NCI-H526 treated with DMSO at 0.1 percent for 48 hours (cell line): ENCODE results near the gene STPG4.

Experiments
- DNase-seq: peaks from one replicate; lab custom pipeline; 2025; lab: John Stamatoyannopoulos, UW

Gene STPG4

GRCh38 chr2:47087051-47087450, 68.1 kb downstream of the STPG4 start:
- DNase-seq, result no peak

- no peak for DNase-seq
Measured at GRCh38 chr2:47086571-47086970, 68.5 kb downstream of the STPG4 start.

- no peak for DNase-seq
Measured at GRCh38 chr2:47086054-47086471, 69.0 kb downstream of the STPG4 start.

GRCh38 chr2:47083886-47084687, 71.0 kb downstream of the STPG4 start:
- no peak for DNase-seq

DNA sequence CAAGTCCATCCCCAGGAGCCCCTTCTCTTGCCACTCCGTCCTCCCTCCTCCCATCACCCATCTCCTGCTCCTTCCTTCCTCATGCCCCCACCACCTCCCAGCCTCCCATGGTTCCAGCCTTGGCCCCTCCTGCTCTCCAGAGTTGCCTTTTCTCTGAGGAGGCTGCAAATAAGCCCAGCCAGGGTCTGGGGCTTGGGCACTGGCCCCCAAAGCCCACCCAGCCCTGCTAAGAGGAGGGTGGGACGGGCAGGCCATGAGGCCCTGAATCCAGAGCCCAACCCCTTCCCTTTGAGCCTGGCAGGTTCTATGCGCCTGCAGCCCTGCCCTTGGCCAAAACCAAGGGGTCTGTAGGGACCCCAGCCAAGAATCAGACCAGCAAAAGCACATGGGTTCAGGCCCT, 71.6 kb downstream of the STPG4 start:
- DNase-seq, result no peak

DNA sequence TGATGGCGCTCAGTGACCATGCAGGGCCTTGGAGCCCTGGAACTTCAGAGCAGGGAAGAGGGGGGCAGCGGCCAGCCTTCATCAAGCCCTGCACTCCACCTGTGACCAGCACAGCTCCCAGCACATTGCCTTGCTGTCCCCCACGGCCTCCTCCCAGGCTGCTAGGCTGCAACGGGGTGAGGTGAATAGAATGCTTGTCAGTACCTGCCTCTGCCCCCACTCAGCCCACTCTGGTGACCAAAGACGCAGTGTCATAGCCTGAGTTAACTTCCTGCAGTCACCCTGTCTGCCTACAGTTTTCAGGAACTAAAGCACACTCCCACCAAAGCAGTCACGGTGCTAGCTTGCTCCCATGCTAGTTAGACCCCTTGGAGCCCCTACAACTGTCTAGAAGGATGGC, 72.1 kb downstream of the STPG4 start:
- DNase-seq, result no peak

GRCh38 chr2:47080888-47081301, 74.2 kb downstream of the STPG4 start:
- no peak for DNase-seq

- DNase-seq, result no peak
Measured at GRCh38 chr2:47079515-47080412, 75.3 kb downstream of the STPG4 start.

GRCh38 chr2:47078541-47079482, 76.3 kb downstream of the STPG4 start:
- no peak for DNase-seq

DNA sequence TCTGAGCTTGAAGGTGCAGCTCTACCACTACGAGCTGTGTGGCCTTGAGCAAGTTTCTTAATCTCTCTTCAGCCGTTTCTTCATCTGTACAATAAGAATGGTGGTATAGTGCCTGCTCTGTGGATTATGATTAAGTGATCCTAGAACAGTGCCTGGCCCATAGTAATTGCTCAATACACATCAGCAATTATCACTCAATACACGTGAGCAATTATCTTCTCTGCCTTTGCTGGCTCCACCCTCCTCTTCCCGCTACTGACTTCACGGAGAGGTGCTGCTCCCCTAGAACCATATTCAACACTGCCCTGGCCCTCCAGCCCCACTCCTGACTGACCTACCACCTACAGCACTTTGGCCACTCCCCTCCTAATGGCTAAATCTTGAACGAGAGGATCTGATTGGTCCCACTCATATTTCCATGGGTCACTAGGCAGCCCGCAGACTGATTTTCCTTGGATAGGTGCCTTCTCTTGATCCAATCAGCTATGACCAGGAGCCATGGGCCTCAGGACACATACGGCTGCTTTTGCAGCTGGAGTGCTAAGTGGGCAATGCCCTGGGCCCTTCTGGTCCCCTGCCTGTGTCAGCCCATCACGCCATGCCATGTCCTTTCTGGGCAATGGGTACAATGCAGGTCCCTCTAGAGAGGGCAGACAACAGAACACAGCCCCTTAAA, 77.5 kb downstream of the STPG4 start:
- DNase-seq, result no peak

DNA sequence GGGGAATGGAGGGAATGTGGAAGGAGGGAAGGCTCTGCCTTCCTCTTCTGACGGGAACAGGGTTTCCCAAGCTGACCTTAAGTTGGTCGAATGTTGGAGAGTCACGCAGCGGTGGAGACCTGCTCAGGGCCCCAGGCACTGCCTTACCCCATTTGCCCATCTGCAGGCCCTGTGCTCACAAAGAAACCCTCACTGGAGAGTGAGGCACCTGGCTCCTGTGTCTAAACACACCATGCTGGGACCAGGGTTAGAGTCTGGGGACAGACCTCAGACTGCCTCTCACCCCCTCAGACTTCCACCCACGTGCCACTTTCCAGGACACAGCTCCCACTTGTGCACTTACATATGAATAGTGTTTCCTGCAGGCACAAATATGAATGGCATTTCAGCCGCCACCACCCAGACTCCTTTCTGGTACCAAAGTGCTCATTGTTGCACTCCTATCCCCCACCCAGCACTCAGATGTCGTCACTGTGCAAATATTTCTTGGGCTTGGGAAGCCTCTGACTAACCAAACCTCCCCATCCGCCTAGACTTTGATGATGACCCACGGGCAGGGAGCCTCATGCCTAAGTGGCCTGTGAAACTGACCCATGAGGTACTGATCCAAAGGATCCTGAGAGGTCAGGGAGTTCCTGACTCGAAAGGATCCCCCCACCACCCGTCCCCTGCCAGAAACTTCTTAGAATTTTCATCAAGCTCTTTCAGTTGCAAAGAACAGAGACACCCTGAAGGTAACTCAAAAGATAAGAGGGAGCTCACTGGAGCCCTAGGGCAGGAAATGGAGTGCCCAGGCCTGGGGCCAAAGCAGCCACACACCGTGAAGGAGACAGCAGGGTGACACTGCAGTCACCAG, 78.3 kb downstream of the STPG4 start:
- DNase-seq, result no peak

DNA sequence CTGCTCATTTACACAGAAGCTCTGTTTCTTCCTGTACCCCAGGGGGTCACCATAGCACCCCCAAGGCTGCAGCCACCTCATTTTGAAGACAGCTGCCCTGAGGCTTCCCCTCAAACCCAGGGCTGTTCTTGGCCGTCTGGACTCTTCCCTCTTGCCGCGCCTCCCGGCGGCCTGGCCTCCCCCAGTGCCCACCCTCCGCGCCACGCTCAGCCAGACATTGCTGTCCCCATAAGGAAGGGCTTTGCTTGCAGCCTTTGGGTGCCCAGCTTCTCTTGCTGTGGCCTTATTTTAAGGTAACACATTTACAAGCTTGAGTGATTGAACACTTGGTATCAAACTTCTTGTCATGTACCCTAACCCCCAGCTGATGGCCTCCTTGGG, 79.0 kb downstream of the STPG4 start:
- DNase-seq, result no peak

DNA sequence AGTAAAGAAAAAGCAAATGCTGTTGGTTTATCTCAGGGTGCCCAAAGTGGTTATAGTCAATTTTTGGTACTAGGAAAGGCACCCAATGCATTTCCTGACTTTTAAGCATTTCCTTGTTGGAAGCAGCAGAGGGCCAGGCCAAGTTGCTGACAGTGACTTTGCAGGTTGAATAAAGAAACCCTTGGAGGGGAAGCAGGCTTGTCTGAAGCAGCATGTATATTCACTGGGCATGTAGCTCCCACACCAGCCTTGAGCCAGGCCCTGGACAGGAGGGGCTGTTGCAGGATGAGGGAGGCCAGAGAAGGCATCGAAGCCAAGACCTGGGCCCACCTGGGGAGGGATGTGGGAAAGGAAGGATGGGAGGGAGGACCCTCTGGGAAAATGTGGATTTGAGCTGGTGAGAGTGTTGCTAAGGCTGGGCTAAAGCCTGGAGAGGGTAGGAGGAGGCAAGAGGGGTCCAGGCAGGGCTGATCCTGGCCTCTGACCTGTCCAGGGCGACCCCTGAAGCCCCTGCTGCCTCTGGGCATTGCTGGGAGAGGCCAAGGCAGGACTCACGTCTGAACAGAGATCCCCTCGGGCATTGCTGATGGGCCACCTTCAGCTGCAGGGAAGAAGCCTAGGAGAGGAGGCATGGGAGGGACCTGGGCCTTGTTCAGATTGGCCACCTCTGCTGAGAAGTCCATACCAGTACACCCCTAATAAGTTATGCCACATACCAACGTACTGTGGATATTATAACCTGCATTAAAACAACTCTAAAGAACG, 79.6 kb downstream of the STPG4 start:
- DNase-seq, result no peak

GRCh38 chr2:47074691-47075090, 80.4 kb downstream of the STPG4 start:
- DNase-seq, result no peak

GRCh38 chr2:47073641-47074040, 81.5 kb downstream of the STPG4 start:
- no peak for DNase-seq

DNA sequence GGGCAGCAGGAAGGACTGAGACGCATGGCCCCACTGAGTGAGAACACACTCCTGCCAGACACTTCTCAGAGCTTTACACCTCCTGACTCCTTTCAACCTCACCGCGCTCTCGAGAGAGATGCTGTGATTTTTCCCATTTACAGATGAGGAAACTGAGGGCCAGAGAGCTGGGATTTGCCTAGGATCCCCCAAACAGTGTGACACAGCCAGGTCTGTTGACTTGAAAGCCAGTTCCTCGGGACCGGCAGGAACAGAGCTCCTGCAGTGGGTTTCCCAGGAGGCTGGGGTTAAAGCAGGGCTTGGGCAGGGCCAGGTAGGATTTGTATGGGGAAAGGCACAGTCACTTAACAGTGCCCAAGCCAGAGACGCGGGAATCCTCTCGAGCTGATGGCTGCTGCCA, 81.9 kb downstream of the STPG4 start:
- no peak for DNase-seq

DNA sequence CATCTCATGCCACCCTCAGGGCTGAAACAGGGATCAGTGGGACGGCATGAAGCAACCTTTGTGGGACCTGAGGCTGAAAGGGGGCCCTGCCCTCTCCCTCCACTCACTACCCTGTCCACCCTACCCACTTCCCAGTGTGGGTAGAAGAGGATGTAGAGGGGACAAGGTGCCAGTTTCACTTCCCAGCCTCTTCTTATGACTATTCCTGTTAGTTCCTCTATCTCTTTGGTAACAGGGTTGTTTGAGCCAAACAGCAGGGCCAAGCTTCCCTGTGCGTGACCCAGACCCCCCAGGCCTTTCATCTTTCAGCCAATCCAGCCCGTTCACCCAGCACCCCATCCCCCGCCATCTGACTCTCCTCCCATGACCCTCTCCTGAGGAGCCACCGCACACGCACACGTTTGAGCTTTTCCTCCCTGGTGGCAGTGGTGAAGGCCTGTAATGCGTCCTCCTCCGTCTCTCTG, 82.3 kb downstream of the STPG4 start:
- no peak for DNase-seq

DNA sequence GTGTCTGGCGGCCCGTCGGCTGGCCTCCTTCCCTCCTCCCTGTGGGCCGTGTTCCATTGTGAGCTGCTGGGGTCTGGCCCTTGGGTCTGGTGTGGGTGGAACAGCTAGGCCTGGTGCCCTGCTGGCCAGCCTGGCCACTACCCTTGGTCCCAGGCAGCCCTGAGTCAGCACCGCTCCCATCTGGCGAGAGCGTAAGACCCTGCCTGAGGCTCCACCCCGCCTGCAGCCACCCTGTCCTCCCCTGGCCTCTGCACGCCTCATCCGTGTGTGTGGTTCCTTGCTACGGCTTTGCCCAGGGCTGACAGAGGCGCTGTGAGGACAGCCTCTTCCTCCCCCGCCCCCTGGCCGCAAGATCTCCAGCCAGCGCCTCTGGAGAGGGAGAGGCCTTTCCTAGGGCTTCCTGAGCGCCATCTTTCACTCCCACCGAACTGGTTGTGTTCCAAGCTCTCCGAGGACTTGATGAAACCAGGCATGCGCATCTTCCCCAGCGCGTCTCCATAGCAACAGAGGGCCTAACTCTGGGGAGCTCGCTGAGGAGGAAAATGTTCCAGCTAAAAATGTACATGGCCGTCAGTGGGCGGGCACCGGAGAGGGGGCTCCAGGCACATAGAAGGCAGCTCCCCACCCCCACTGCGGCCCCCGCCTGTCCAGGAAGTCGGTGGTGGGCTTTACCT, 83.0 kb downstream of the STPG4 start:
- DNase-seq, result no peak
